K562 (cell line): ENCODE measurements around the gene XPO4. TPM values are rescaled to one million over a fixed set of nuclear protein-coding genes. Genes with fewer than 3 reads are reported as not detected.

Experiments used
- ATAC-seq: fragments of 200-7000 bp; cut with Tn5 transposase; 3 replicates; pipeline ENCODE4 v1.9.1; 2020; ENCODE audit warnings: moderate library complexity
- BruUV-seq: library from RNA; stranded (reverse); fragments of 400-500 nt; replicated peaks from 2 replicates; lab custom pipeline; 2021; lab: Mats Ljungman, UMichigan
- CTCF ChIA-PET: fragments of 300-600 bp; formaldehyde crosslinking; extraction: SDS; loops from one replicate; lab custom pipeline; 2021; ENCODE audit warnings: low intra/inter-chr PET ratio; lab: Yijun Ruan, JAX
- POLR2A ChIA-PET: fragments of 300-600, 350-650 bp; sonication (Branson Sonifier 250); formaldehyde crosslinking; extraction: SDS; loops from one replicate; lab custom pipeline; 2021; ENCODE audit warnings: antibody characterized with exemption, inconsistent platforms; lab: Yijun Ruan, JAX
- DNase-seq, 4 experiments: peaks; one replicate each; pipeline versions ENCODE4 v3.0.0 to v3.0.0-alpha.2; 2011 to 2018; ENCODE audit warnings: low spot score in 3 of 4, mixed read lengths in 3 of 4; ENCODE audit errors: extremely low read depth in 1 of 4
- FAIRE-seq: peaks from 2 replicates; lab custom pipeline; 2011; peaks lifted over from hg19 to GRCh38; lab: Jason Lieb, UNC
- H2AFZ ChIP-seq: 2 replicates; pipeline ENCODE4 v1.6.0; 2011; ENCODE audit warnings: low read depth, low read length, control low read depth, inconsistent platforms
- H3K27ac ChIP-seq: fragments of 200-600 bp; 3 replicates; pipeline ENCODE4 v1.8.0; 2011; ENCODE audit warnings: low read depth, mild to moderate bottlenecking, control low read depth, inconsistent platforms, low read length, moderate library complexity, mixed read lengths; ENCODE audit errors: extremely low read depth
- H3K27me3 ChIP-seq, 2 experiments: fragments of 300-600 bp in 1 of 2; 2 replicates in 1 of 2; 3 replicates in 1 of 2; pipeline versions ENCODE4 v1.6.0 to v1.8.0; 2011; ENCODE audit warnings: inconsistent platforms in 2 of 2, low read length in 2 of 2, mild to moderate bottlenecking in 1 of 2, mixed read lengths in 1 of 2, moderate library complexity in 1 of 2; ENCODE audit not compliant: control insufficient read depth in 2 of 2, insufficient read depth in 2 of 2
- H3K36me3 ChIP-seq: fragments of 300-600 bp; 3 replicates; pipeline ENCODE4 v1.8.0; 2011; ENCODE audit warnings: mild to moderate bottlenecking, low read length, inconsistent platforms; ENCODE audit not compliant: control insufficient read depth, insufficient read depth
- H3K4me1 ChIP-seq, 2 experiments: fragments of 200-600 bp in 1 of 2; replicated peaks in 1 of 2; 2 replicates in 1 of 2; 3 replicates in 1 of 2; pipeline versions ENCODE4 v1.5.1 to v1.8.0; 2011; ENCODE audit warnings: inconsistent platforms in 2 of 2, low read length in 2 of 2, mild to moderate bottlenecking in 1 of 2, mixed read lengths in 1 of 2, moderate library complexity in 1 of 2; ENCODE audit not compliant: control insufficient read depth in 2 of 2, insufficient read depth in 2 of 2
- H3K4me2 ChIP-seq: 2 replicates; pipeline ENCODE4 v1.6.1; 2011; ENCODE audit warnings: low read length, control low read depth, inconsistent platforms, mixed read lengths; ENCODE audit not compliant: insufficient read depth
- H3K4me3 ChIP-seq: fragments of 200-600 bp; sonication (generic), shearing (Covaris generic); 2 replicates; pipeline ENCODE4 v1.5.1; 2016; ENCODE audit warnings: control low read depth, inconsistent platforms
- H3K79me2 ChIP-seq: fragments of 200-600 bp; 3 replicates; pipeline ENCODE4 v1.8.0; 2011; ENCODE audit warnings: low read length, inconsistent platforms; ENCODE audit not compliant: control insufficient read depth, insufficient read depth
- H3K9ac ChIP-seq, 2 experiments: 2 replicates each; pipeline versions ENCODE4 v1.6.0 to v1.6.1; 2011; ENCODE audit warnings: low read depth in 2 of 2, low read length in 2 of 2, control low read depth in 1 of 2, inconsistent platforms in 1 of 2, mild to moderate bottlenecking in 1 of 2, mixed read lengths in 1 of 2; ENCODE audit not compliant: insufficient read depth in 1 of 2
- H3K9me1 ChIP-seq: one replicate; pipeline ENCODE4 v1.6.0; 2011; ENCODE audit warnings: inconsistent platforms, mild to moderate bottlenecking, low read length, moderate library complexity; ENCODE audit not compliant: control insufficient read depth, insufficient read depth
- H3K9me3 ChIP-seq: replicated peaks from 2 replicates; pipeline ENCODE4 v1.5.1; 2011; ENCODE audit warnings: low read depth, low read length, inconsistent platforms; ENCODE audit not compliant: control insufficient read depth, insufficient read depth
- H4K20me1 ChIP-seq: replicated peaks from 2 replicates; pipeline ENCODE4 v1.6.1; 2011; ENCODE audit warnings: low read length, inconsistent platforms, mixed read lengths; ENCODE audit not compliant: control insufficient read depth, insufficient read depth
- ARID3B ChIP-seq: fragments of 250-450 bp; sonication (Bioruptor Pico); IDR thresholded peaks from 2 replicates; pipeline ENCODE4 v1.4.0; 2020; ENCODE audit warnings: borderline replicate concordance
- ZNF277 ChIP-seq: fragments of 250-450 bp; sonication (Bioruptor Pico); IDR thresholded peaks from 2 replicates; pipeline ENCODE4 v1.8.0; 2022; ENCODE audit warnings: inconsistent platforms, mild to moderate bottlenecking, moderate library complexity, borderline replicate concordance
- WGBS: fragments of 100-300 bp; shearing (Covaris generic); methylation state at CpG from one replicate; pipeline ENCODE4 v1.1.6; 2016; ENCODE audit warnings: low coverage, mixed read lengths; ENCODE audit not compliant: insufficient coverage; ENCODE audit errors: missing lambda C conversion rate; 5-methylcytosine and 5-hydroxymethylcytosine counted together
- in situ Hi-C: fragments of 300-500 bp; cut with MboI; formaldehyde crosslinking; loops from 4 replicates; pipeline ENCODE4 v1.15.0; 2018; ENCODE audit warnings: inconsistent platforms, mixed read lengths
- intact Hi-C: fragments of 100-400 bp; cut with micrococcal nuclease; formaldehyde crosslinking; loops from 2 replicates; pipeline ENCODE4 v1.14.2; 2022
- polyA plus RNA-seq, 8 experiments: library from polyadenylated mRNA; depleted of rRNA in 4 of 8; stranded (reverse) in 5 of 8; unstranded in 3 of 8; fragments of >200 nt; fragmentation: Nextera tagmentation in 2 of 8; fragmentation: Illumina TruSeq in 1 of 8; extraction: Ambion mirVana in 2 of 8; extraction: Trizol in 1 of 8; gene quantifications; 2 replicates each; pipeline versions ENCODE4 v1.2.1 to v1.2.3, GENCODE V29; 2011 to 2014; ENCODE audit warnings: inconsistent platforms in 1 of 8, missing spikeins in 1 of 8
- total RNA-seq, 7 experiments: library from RNA; depleted of rRNA in 6 of 7; stranded (reverse); fragments of >200 nt in 6 of 7; fragmentation: Illumina TruSeq in 2 of 7; extraction: Trizol in 2 of 7; gene quantifications; 2 replicates each; pipeline versions ENCODE4 v1.2.1 to v1.2.3, GENCODE V29; 2011 to 2021; ENCODE audit warnings: low replicate concordance in 1 of 7

XPO4 gene
- total and polyA plus RNA-seq, 9 of the 15 experiments (the other 6 are each of a cell fraction or from before 2014, with no cell fraction given) = 5.5 to 25.1 (median 17.5) TPM

- CTCF ChIA-PET = no interaction called here
- no peak overlapping the region for H3K4me3 ChIP-seq
- TF ChIP-seq ZNF277 (no peak), ARID3B (no peak)
- 46% methylated on average over 12 of the region's 14 CpGs for WGBS
- no peaks in the 10 kb centered on the region for H4K20me1 ChIP-seq
- POLR2A ChIA-PET = no interaction called here
- FAIRE-seq = no peak
- no peaks in the 10 kb centered on the region for H3K9me3 ChIP-seq
- H3K9ac ChIP-seq = no peak overlapping the region
- H3K4me1 ChIP-seq = no peaks in the 10 kb centered on the region; a peak in 1 of 5 replicates
- DNase-seq = no peak
- intact Hi-C loops = no loop called here
- H3K9me1 ChIP-seq = no peaks in the 10 kb centered on the region
- in situ Hi-C loops = no loop called here
- H3K36me3 ChIP-seq = no peaks in the 10 kb centered on the region
- ATAC-seq = no peak
- no peaks in the 10 kb centered on the region for H3K79me2 ChIP-seq
- no peak overlapping the region for H2AFZ ChIP-seq
- no peak overlapping the region for H3K4me2 ChIP-seq
- H3K27ac ChIP-seq = no peak overlapping the region
- H3K27me3 ChIP-seq = no peaks in the 10 kb centered on the region
- no TSS peak for BruUV-seq
These were observed 173.8 kb downstream of the XPO4 start for GRCh38 chr13:20728579-20729311.
